H1 (cell line): Measurements from ENCODE around the gene PTAR1. TPM values are rescaled to one million over a fixed set of nuclear protein-coding genes. Genes with fewer than 3 reads are reported as not detected.

Source experiments
- CTCF ChIA-PET: fragments of 300-600 bp; sonication (Branson Sonifier 250); formaldehyde crosslinking; loops from one replicate; lab custom pipeline; 2021; ENCODE audit not compliant: partially characterized antibody; lab: Charles Lee
- POLR2A ChIA-PET: fragments of 300-600 bp; sonication (Branson Sonifier 250); formaldehyde crosslinking; loops from one replicate; lab custom pipeline; 2021; ENCODE audit warnings: inconsistent platforms; ENCODE audit not compliant: partially characterized antibody; lab: Charles Lee
- DNase-seq, 2 experiments: peaks; one replicate each; pipeline versions ENCODE4 v3.0.0 to v3.0.0-alpha.2; 2010 to 2022; ENCODE audit warnings: low spot score in 2 of 2, low read depth in 1 of 2, mixed read lengths in 1 of 2
- FAIRE-seq: peaks from 2 replicates; lab custom pipeline; 2011; peaks lifted over from hg19 to GRCh38; lab: Jason Lieb, UNC
- H2AFZ ChIP-seq: 2 replicates; pipeline ENCODE4 v1.8.1; 2012; ENCODE audit warnings: low read length, inconsistent platforms
- H2AK5ac ChIP-seq: 2 replicates; pipeline ENCODE4 v1.6.1; 2013; ENCODE audit warnings: low read depth, low read length
- H2BK120ac ChIP-seq: replicated peaks from 2 replicates; pipeline ENCODE3; 2013; ENCODE audit warnings: low read depth, low read length, inconsistent platforms
- H2BK12ac ChIP-seq: 2 replicates; pipeline ENCODE4 v1.6.1; 2013; ENCODE audit warnings: low read depth, low read length
- H2BK15ac ChIP-seq: 2 replicates; pipeline ENCODE4 v1.6.1; 2013; ENCODE audit warnings: low read length
- H2BK20ac ChIP-seq: 2 replicates; pipeline ENCODE4 v1.6.1; 2013; ENCODE audit warnings: low read length
- H2BK5ac ChIP-seq: 2 replicates; pipeline ENCODE4 v1.6.1; 2013; ENCODE audit warnings: low read depth, low read length
- H3K14ac ChIP-seq: 2 replicates; pipeline ENCODE4 v1.6.1; 2013; ENCODE audit warnings: inconsistent platforms; ENCODE audit not compliant: insufficient read length
- H3K18ac ChIP-seq: 2 replicates; pipeline ENCODE4 v1.6.1; 2013; ENCODE audit warnings: low read length; ENCODE audit errors: extremely low read depth
- H3K23ac ChIP-seq: 2 replicates; pipeline ENCODE4 v1.6.1; 2013; ENCODE audit warnings: inconsistent platforms; ENCODE audit not compliant: insufficient read length
- H3K23me2 ChIP-seq: 2 replicates; pipeline ENCODE4 v1.6.1; 2013; ENCODE audit warnings: low read depth, low read length
- H3K27ac ChIP-seq: 2 replicates; pipeline ENCODE4 v1.6.1; 2011; ENCODE audit warnings: low read depth, low read length, inconsistent platforms
- H3K27me3 ChIP-seq, 4 experiments: replicated peaks in 1 of 4; 1 replicate in 1 of 4; 2 replicates in 3 of 4; pipeline versions ENCODE4 v1.6.1 to v1.8.1; 2011 to 2013; ENCODE audit warnings: low read length in 3 of 4, mild to moderate bottlenecking in 3 of 4, inconsistent platforms in 2 of 4, mixed read lengths in 2 of 4, moderate library complexity in 1 of 4; ENCODE audit not compliant: control insufficient read depth in 3 of 4, insufficient read depth in 3 of 4; ENCODE audit errors: extremely low read depth in 1 of 4
- H3K36me3 ChIP-seq, 4 experiments: 2 replicates each; pipeline versions ENCODE4 v1.6.1 to v1.8.1; 2011 to 2013; ENCODE audit warnings: mild to moderate bottlenecking in 4 of 4, low read length in 3 of 4, moderate library complexity in 2 of 4, control low read depth in 1 of 4, inconsistent platforms in 1 of 4; ENCODE audit not compliant: insufficient read depth in 4 of 4, control insufficient read depth in 2 of 4
- H3K4ac ChIP-seq: replicated peaks from 2 replicates; pipeline ENCODE3; 2013; ENCODE audit warnings: low read length, low read depth, mixed read lengths, inconsistent platforms; ENCODE audit not compliant: insufficient read length
- H3K4me1 ChIP-seq, 4 experiments: replicated peaks in 1 of 4; 1 replicate in 1 of 4; 2 replicates in 3 of 4; pipeline versions ENCODE4 v1.6.1 to v1.8.1; 2011 to 2013; ENCODE audit warnings: low read length in 3 of 4, inconsistent platforms in 2 of 4, mixed read lengths in 1 of 4; ENCODE audit not compliant: insufficient read depth in 4 of 4, control insufficient read depth in 3 of 4
- H3K4me2 ChIP-seq, 2 experiments: 2 replicates each; pipeline versions ENCODE4 v1.6.1 to v1.8.1; 2011 to 2013; ENCODE audit warnings: low read depth in 2 of 2, low read length in 2 of 2, control low read depth in 1 of 2, inconsistent platforms in 1 of 2, mild to moderate bottlenecking in 1 of 2; ENCODE audit not compliant: insufficient read depth in 1 of 2
- H3K4me3 ChIP-seq, 4 experiments: fragments of 200-600, 300-600 bp in 1 of 4; sonication (generic), shearing (Covaris generic), sonication (Bioruptor Twin) in 1 of 4; 2 replicates each; pipeline versions ENCODE4 v1.5.1 to v1.8.1; 2011 to 2016; ENCODE audit warnings: low read length in 4 of 4, low read depth in 3 of 4, control low read depth in 2 of 4, inconsistent platforms in 2 of 4, mild to moderate bottlenecking in 2 of 4, mixed read lengths in 1 of 4, moderate library complexity in 1 of 4; ENCODE audit not compliant: insufficient read depth in 2 of 4; ENCODE audit errors: extremely low read depth in 1 of 4
- H3K56ac ChIP-seq: replicated peaks from 2 replicates; pipeline ENCODE3; 2013; ENCODE audit warnings: low read depth, mild to moderate bottlenecking, mixed read lengths, low read length, inconsistent platforms; ENCODE audit not compliant: insufficient read length
- H3K79me1 ChIP-seq: 2 replicates; pipeline ENCODE4 v1.6.1; 2013; ENCODE audit warnings: low read depth, low read length, control low read depth
- H3K79me2 ChIP-seq, 2 experiments: 2 replicates each; pipeline versions ENCODE4 v1.6.1 to v1.8.1; 2012 to 2013; ENCODE audit warnings: low read length in 2 of 2, mild to moderate bottlenecking in 2 of 2, inconsistent platforms in 1 of 2; ENCODE audit not compliant: insufficient read depth in 2 of 2, control insufficient read depth in 1 of 2
- H3K9ac ChIP-seq, 4 experiments: replicated peaks in 1 of 4; 1 replicate in 1 of 4; 2 replicates in 3 of 4; pipeline versions ENCODE4 v1.6.1 to v1.8.1; 2011 to 2013; ENCODE audit warnings: low read depth in 3 of 4, low read length in 3 of 4, control low read depth in 2 of 4, mild to moderate bottlenecking in 2 of 4, moderate library complexity in 2 of 4, inconsistent platforms in 1 of 4; ENCODE audit errors: extremely low read depth in 1 of 4
- H3K9me3 ChIP-seq, 2 experiments: 2 replicates each; pipeline versions ENCODE4 v1.6.1 to v1.8.1; 2012 to 2013; ENCODE audit warnings: mild to moderate bottlenecking in 2 of 2, moderate library complexity in 2 of 2, control low read depth in 1 of 2, inconsistent platforms in 1 of 2, low read depth in 1 of 2, low read length in 1 of 2, mixed read lengths in 1 of 2; ENCODE audit not compliant: insufficient read depth in 2 of 2
- H4K20me1 ChIP-seq, 2 experiments: replicated peaks in 1 of 2; 2 replicates each; pipeline versions ENCODE3 to v1.8.1; 2011 to 2013; ENCODE audit warnings: inconsistent platforms in 2 of 2, low read length in 2 of 2, mild to moderate bottlenecking in 1 of 2; ENCODE audit not compliant: insufficient read depth in 2 of 2, control insufficient read depth in 1 of 2
- H4K5ac ChIP-seq: 2 replicates; pipeline ENCODE4 v1.6.1; 2013; ENCODE audit warnings: low read length, low read depth, mixed read lengths, inconsistent platforms; ENCODE audit not compliant: insufficient read length
- H4K8ac ChIP-seq: 2 replicates; pipeline ENCODE4 v1.8.0; 2013; ENCODE audit warnings: mild to moderate bottlenecking, moderate library complexity, low read length, inconsistent platforms; ENCODE audit not compliant: insufficient read depth; ENCODE audit errors: extremely low read depth
- H4K91ac ChIP-seq: replicated peaks from 2 replicates; pipeline ENCODE3; 2013; ENCODE audit warnings: low read length, mixed read lengths, inconsistent platforms; ENCODE audit not compliant: insufficient read length
- SIN3A ChIP-seq, 2 experiments: IDR thresholded peaks in 1 of 2; conservative IDR thresholded peaks in 1 of 2; 2 replicates each; pipeline ENCODE4 v1.6.1; 2011 to 2012; ENCODE audit warnings: low read length in 2 of 2, improper control_type of control experiment in 1 of 2, low read depth in 1 of 2, mild to moderate bottlenecking in 1 of 2
- SP1 ChIP-seq: IDR thresholded peaks from 2 replicates; pipeline ENCODE4 v1.6.1; 2011; ENCODE audit warnings: low read depth, low read length
- SUZ12 ChIP-seq: fragments of 200-600 bp; sonication (generic); IDR thresholded peaks from 2 replicates; pipeline ENCODE4 v1.6.1; 2012; ENCODE audit warnings: mild to moderate bottlenecking, inconsistent platforms, low read length, moderate library complexity, mixed read lengths
- TCF12 ChIP-seq: IDR thresholded peaks from 2 replicates; pipeline ENCODE4 v1.6.1; 2011; ENCODE audit warnings: low read depth, mild to moderate bottlenecking, low read length
- YY1 ChIP-seq: IDR thresholded peaks from 2 replicates; pipeline ENCODE4 v1.6.1; 2011; ENCODE audit warnings: low read depth, mild to moderate bottlenecking, low read length
- WGBS, 2 experiments: shearing (Covaris generic) in 1 of 2; methylation state at CpG; one replicate each; pipeline versions ENCODE4 v1.1.6 to v1.1.7; 2013 to 2015; ENCODE audit warnings: low lambda C conversion rate in 2 of 2, mixed read lengths in 2 of 2, inconsistent platforms in 1 of 2, low coverage in 1 of 2, missing lambda C conversion rate in 1 of 2; ENCODE audit not compliant: insufficient replicate concordance in 2 of 2, insufficient coverage in 1 of 2, insufficient read length in 1 of 2; ENCODE audit errors: extremely low coverage in 1 of 2, missing lambda C conversion rate in 1 of 2; 5-methylcytosine and 5-hydroxymethylcytosine counted together
- polyA plus RNA-seq, 7 experiments: library from polyadenylated mRNA; depleted of rRNA in 3 of 7; stranded (reverse) in 5 of 7; unstranded in 2 of 7; fragments of >200 nt in 5 of 7; fragments of 200-250 nt in 2 of 7; gene quantifications; 1 replicate in 5 of 7; 2 replicates in 1 of 7; 4 replicates in 1 of 7; pipeline versions ENCODE4 v1.2.1 to v1.2.3, GENCODE V29; 2011 to 2013; ENCODE audit warnings: missing spikeins in 2 of 7, mixed read lengths in 2 of 7
- total RNA-seq: library from RNA; stranded (reverse); fragmentation: NEBNext Ultra II Directional; extraction: Animal tissue kit (Norgen Biotek cat#: 25700); gene quantifications from 2 replicates; pipeline ENCODE4 v1.2.1, GENCODE V29; 2021

PTAR1 gene
- total and polyA plus RNA-seq, 2 of the 8 experiments (the other 6 are each of a cell fraction or from before 2014, with no cell fraction given) = 19.5 to 84.9 TPM

- H2AFZ ChIP-seq = no peak overlapping the region
- peaks cover 2% of the 10 kb centered on the region; the same call in 1 of the 2 replicates for H3K23me2 ChIP-seq
- CTCF ChIA-PET = interaction anchor here (1.3 kb wide), 1 partner anchor 89 kb away, joined by 4 read pairs; no protein-coding TSS in a partner anchor
- POLR2A ChIA-PET = interaction anchor here (0.5 to 2.2 kb wide), 4 partner anchors 14 to 1488 kb away, joined by 3 to 8 read pairs (median 3); no protein-coding TSS in a partner anchor
- H4K20me1 ChIP-seq = no peaks in the 10 kb centered on the region
- no peak overlapping the region for H2BK20ac ChIP-seq
- H3K79me2 ChIP-seq = peaks cover 4 to 20% of the 10 kb centered on the region in 2 experiments
- no peak overlapping the region for H4K91ac ChIP-seq
- H2BK12ac ChIP-seq = no peak overlapping the region
- peaks cover 0 to 12% (median 3%) of the 10 kb centered on the region in 4 experiments; a peak in 5 of 7 replicates for H3K4me1 ChIP-seq
- no peaks in the 10 kb centered on the region for H3K27me3 ChIP-seq
- H3K36me3 ChIP-seq = peaks cover 0 to 10% (median 0%) of the 10 kb centered on the region in 4 experiments; a peak in 1 of 8 replicates
- no peak overlapping the region for H2AK5ac ChIP-seq
- H2BK15ac ChIP-seq = no peak overlapping the region
- H3K9me3 ChIP-seq = no peaks in the 10 kb centered on the region
- H2BK5ac ChIP-seq = no peak overlapping the region
- H3K14ac ChIP-seq = no peak overlapping the region
- no peak overlapping the region for H3K4ac ChIP-seq
- peak overlapping the region; percentile 98 for H4K5ac ChIP-seq
- no peak overlapping the region for H3K56ac ChIP-seq
- DNase-seq = no peak
- WGBS, 2 experiments = 10% methylated on average over 1 of the region's 1 CpG; no CpG with 5 or more reads in 1 of the 2 experiments
- no peaks in the 10 kb centered on the region for H3K79me1 ChIP-seq
- peak overlapping the region in 1 of 4 experiments; percentile 47; a peak in 1 of 8 replicates for H3K4me3 ChIP-seq
- peak overlapping the region; percentile 49 to 62; a peak in 3 of 4 replicates for H3K4me2 ChIP-seq
- no peak overlapping the region for H3K23ac ChIP-seq
- H3K27ac ChIP-seq = peak overlapping the region; percentile 40; the same call in 1 of the 2 replicates
- H3K9ac ChIP-seq = no peak overlapping the region
- TF ChIP-seq SP1 (no peak), SUZ12 (no peak), YY1 (no peak), SIN3A (conservative IDR thresholded peaks at IDR 0.05 in 1 of 2, IDR thresholded peaks at IDR 0.05 in 1 of 2; ENCODE audit: low read depth in 1 of 2, low read length in 2 of 2) (no peak), TCF12 (no peak)
- TF ChIP-seq, all 59 proteins: peak for 0
- peak overlapping the region; percentile 21; the same call in 1 of the 2 replicates for H3K18ac ChIP-seq
- no peak for FAIRE-seq
- peak overlapping the region; percentile 72 for H2BK120ac ChIP-seq
- H4K8ac ChIP-seq = no peak overlapping the region
Observed at GRCh38 chr9:69762527-69762926, 2.7 kb upstream of the PTAR1 start.
